KOPT-K1 (cell line): ENCODE results near the gene SLC25A26.
"Not testable (repeated sequence)": the region's sequence is repeated elsewhere in the genome, so short reads cannot be mapped to it uniquely, and the experiment has no call there.

Experiments used
- H3K27ac ChIP-seq: fragments of 200-600 bp; sonication (generic); 2 replicates; pipeline ENCODE4 v1.5.1; 2016; ENCODE audit warnings: antibody characterized with exemption, mild to moderate bottlenecking, low read depth, low read length; ENCODE audit not compliant: poor library complexity, severe bottlenecking
- H3K36me3 ChIP-seq: fragments of 200-600 bp; sonication (generic); 2 replicates; pipeline ENCODE4 v1.5.1; 2017; ENCODE audit warnings: antibody characterized with exemption, mild to moderate bottlenecking, low read length, moderate library complexity; ENCODE audit not compliant: insufficient read depth
- H3K9me3 ChIP-seq: fragments of 200-600 bp; sonication (generic); 2 replicates; pipeline ENCODE4 v1.5.1; 2017; ENCODE audit warnings: antibody characterized with exemption, low read length, mild to moderate bottlenecking; ENCODE audit not compliant: insufficient read depth, poor library complexity, severe bottlenecking

The SLC25A26 gene

DNA sequence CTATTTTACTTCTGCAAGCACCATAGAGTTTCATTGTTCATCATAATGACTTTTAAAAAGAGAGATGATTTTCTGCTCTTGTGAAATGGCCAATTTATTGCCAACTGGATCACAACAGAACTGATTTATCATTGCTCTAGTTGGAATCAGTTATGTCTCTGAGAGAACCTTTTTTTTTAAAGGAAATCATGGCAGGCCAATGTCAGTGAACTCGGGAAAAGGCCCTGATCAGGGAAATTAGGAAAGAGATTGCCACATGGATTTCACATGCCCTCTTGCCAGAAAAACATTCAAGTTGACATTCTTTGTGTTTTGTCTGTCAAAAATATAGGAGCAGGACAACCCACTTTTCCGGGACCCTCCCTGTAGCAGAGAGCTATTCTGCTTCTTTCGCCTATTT, 12.6 kb upstream of the SLC25A26 start:
- H3K27ac ChIP-seq: no peak overlapping the region
- no peaks in the 10 kb centered on the region for H3K36me3 ChIP-seq
- no peaks in the 10 kb centered on the region for H3K9me3 ChIP-seq

DNA sequence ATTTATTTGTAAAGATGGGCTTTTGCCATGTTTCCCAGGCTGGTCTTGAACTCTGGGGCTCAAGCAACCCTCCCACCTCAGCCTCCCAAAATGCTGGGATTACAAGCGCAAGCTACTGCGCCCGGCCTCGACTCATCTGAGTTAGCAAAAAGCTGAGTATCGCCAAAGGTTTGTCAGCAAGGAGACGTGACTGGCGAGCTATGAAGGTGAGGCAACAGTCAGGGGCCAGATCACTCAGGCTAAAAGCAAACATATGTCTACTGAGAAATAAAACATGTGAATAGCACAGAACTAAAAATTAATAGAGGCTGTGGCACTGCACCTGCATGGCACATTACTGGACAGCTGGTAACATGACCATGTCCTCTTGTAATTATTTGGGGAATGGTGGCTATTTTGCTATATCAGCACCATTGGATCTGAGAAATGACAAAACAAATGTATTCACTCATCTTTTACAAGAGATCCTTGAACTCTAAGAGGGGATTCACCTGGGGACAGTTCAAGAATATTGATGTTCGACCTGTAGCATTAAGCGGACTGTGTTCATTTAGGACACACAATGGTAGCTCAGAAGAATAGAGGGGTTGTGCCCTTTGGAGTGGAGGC, 10.0 kb upstream of the SLC25A26 start:
- Histone ChIP-seq H3K9me3 (peaks cover 5% of the 10 kb centered on the region), H3K27ac (no peak overlapping the region), H3K36me3 (no peaks in the 10 kb centered on the region)

DNA sequence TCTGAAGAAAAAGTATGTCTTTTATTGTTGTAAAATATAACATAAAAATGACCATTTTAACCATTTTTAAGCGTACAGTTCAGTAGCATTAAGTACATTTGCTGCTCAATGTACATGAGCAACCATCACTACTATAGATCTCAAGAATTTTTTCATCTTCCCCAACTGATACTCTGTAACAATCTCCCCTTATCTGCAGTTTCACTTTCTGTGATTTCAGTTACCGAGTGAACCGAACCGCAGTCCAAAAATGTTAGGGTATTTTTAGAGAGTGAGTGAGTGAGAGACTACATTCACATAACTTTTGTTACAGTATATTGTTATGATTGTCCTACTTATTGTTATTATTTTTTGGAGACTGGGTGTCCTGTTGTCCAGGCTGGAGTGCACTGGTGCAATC, 9.0 kb upstream of the SLC25A26 start:
- H3K36me3 ChIP-seq: no peaks in the 10 kb centered on the region
- H3K27ac ChIP-seq: no peak overlapping the region

DNA sequence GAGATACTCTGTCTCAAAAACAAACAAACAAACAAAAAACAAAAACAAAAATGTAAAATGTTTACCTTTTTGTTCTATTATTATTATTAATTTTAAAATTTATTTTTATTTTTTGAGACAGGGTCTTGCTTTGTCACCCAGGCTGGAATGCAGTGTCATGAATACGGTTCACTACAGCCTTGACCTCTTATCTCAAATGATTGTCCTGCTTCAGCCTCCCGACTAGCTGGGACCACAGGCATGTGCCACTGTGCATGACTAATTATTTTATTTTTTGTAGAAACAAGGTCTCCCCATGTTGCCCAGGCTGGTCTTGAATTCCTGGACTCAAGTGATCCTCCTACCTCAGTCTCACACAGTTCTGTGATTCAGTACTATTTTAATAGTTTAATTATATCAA, 5.7 kb upstream of the SLC25A26 start:
- Histone ChIP-seq H3K36me3 (no peaks in the 10 kb centered on the region), H3K27ac (no peak overlapping the region), H3K9me3 (peaks cover 5% of the 10 kb centered on the region)

More for the DNA sequence above, 9.0 kb upstream of the SLC25A26 start:
- H3K9me3 ChIP-seq: peaks cover 5% of the 10 kb centered on the region

DNA sequence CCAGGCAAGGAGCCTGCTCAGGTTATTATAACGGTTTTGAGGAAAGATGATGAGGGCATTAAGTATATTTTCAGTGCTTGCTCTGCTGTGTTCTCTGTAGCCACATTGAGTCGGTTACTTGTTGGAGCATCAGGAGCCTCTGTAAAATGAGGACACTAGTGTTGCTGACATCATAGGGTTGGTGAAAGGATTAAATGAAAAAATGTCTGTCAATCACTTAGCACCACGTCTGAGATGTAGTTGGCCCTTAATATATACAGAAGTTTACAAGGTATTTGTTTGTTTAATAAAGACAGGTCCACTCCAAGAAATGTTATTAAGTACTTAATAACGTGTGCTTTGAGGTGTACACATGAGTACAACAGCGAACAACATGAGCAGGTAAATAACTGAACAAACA, 735 bp upstream of the SLC25A26 start:
- no peaks in the 10 kb centered on the region for H3K36me3 ChIP-seq
- H3K9me3 ChIP-seq: no peaks in the 10 kb centered on the region
- H3K27ac ChIP-seq: no peak overlapping the region

DNA sequence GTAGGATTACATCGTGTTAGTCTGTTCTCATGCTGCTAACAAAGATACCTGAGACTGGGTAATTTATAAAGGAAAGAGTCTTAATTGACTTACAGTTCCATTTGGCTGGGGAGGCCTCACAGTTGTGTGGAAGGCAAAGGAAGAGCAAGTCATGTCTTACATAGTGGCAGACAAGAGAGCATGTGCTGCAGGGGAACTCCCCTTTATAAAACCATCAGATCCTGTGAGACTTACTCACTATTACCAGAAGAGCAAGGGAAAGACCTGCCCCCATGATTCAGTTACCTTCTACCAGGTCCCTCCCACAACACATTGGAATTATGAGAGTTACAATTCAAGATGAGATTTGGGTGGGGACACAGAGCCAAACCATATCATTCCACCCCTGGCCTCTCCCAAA, 3.4 kb downstream of the SLC25A26 start:
- no peaks in the 10 kb centered on the region for H3K9me3 ChIP-seq
- H3K27ac ChIP-seq: no peak overlapping the region
- H3K36me3 ChIP-seq: no peaks in the 10 kb centered on the region

DNA sequence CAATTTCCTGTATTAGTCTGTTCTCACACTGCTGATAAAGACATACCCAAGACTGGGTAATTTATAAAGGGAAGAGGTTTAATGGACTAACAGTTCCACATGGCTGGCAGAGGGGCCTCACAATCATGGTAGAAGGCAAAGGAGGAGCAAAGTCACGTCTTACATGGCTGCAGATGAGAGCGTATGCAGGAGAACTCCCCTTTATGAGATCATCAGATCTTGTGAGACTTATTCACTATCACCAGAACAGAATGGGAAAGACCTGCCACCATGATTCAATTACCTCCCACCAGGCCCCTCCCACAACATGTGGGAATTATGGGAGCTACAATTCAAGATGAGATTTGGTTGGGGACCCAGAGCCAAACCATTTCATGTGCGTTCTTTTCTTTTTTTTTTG, 5.3 kb downstream of the SLC25A26 start:
- H3K9me3 ChIP-seq, H3K27ac ChIP-seq, H3K36me3 ChIP-seq: not testable (repeated sequence)

DNA sequence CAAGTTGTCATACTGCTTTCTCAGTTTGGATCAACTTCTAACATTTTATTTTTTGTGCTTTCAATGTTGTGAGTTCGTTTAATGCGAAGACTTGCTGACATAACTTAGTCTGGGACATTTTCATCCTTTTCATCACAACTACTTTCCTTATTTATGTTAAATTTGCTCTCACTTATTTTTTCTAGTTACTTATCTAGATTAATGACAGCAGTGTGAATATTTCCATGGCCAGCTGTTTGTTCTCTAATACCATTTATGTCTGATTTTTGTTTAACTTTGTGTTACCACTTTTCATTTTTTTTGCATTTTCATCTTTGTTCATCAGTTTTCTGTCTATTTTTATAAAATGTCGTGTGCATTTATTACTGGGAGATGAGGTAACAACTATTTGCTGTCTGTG, 6.2 kb downstream of the SLC25A26 start:
- Histone ChIP-seq H3K36me3 (no peaks in the 10 kb centered on the region), H3K27ac (no peak overlapping the region), H3K9me3 (no peaks in the 10 kb centered on the region)

DNA sequence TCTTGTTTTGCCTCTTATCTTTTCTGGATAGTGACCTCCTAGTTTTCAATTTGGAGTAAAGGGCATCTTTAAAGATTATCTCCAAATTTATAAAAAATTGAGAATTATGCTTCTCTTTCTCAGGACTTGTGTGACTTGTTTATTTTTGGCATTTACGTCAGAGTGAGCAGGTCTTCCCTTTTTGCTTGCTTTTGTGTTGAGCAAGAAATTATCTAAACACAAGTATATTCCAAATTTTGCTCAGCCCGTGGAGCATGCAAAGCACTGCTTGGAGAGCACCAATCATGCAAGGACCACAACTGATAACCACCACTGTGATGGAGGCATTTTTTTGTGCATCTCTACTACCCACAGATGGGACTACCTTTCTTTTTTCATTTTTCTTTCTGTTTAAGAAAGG, 7.1 kb downstream of the SLC25A26 start:
- Histone ChIP-seq H3K9me3 (no peaks in the 10 kb centered on the region), H3K27ac (no peak overlapping the region), H3K36me3 (no peaks in the 10 kb centered on the region)

DNA sequence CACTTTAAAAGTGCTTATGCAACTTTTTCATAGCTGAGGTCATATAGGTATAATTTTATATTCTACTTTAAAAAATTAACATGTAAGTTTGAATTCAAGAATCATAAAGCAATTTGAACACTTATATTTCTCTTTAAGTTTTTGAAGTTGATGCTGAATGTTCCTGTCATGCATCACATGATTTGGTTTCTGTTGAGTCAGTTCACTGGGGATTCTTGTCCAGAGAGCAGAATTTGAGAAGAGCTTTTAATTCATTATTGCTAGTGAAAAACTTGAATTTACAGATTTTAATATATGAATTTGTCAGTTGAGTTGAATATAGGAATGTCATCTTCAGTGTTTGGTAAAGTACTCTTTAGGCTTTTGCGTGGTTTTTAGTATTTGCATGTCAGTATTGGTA, 7.9 kb downstream of the SLC25A26 start:
- no peaks in the 10 kb centered on the region for H3K9me3 ChIP-seq

DNA sequence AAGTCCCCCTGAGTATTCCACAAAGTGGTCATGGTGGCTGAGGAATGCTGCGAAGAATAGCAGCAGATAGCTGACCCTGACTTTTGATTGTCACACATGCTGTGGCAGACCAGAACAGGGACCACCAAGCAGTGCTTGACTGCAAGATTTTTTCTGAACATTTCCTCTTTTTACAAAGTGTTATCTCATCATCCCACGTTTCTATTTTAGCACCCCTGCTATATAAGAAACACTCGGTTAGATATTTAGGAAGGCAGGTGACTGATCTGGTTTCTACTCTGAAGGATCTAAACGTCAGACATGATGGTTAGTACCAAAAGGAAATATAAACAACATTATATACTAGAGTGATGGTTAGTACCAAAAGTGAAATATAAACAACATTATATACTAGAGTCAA, 9.1 kb downstream of the SLC25A26 start:
- Histone ChIP-seq H3K27ac (no peak overlapping the region), H3K36me3 (no peaks in the 10 kb centered on the region), H3K9me3 (no peaks in the 10 kb centered on the region)

More for the DNA sequence above, 7.9 kb downstream of the SLC25A26 start:
- Histone ChIP-seq H3K36me3 (no peaks in the 10 kb centered on the region), H3K27ac (no peak overlapping the region)

DNA sequence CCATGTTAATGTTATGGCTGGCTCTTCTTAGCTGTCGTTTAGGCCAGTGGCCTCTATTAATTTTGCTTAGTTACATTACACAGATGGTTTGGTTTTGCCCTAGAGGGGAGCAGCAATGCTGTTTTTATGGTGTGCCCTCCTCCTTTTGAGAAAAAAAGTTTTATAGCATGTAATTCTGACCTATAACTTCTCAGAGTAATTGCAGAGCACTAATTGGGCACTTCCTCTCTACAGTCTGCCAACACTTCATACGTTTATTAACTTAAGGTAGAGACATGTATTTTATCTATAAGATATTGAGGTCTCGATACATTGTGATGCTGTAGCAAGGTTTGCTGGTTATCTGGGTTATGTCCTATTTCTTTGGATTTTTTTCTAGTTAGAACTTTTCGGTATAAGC, 12.2 kb downstream of the SLC25A26 start:
- no peaks in the 10 kb centered on the region for H3K9me3 ChIP-seq
- H3K27ac ChIP-seq: no peak overlapping the region
- H3K36me3 ChIP-seq: no peaks in the 10 kb centered on the region

DNA sequence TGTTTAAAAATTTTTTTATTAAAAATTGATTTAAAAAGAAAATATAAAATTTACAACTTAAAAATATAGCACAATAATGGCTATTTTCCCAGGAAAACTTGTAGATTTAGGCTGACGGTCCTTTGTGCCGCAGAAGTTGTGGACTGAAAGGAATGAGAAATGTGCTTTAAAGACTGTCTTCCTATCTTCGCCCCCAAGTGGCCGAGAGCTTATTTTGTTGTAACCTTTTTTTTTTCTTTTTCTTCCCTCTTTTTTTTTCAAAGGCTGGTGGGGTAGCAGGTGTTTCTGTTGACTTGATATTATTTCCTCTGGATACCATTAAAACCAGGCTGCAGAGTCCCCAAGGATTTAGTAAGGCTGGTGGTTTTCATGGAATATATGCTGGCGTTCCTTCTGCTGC, 15.5 kb downstream of the SLC25A26 start:
- Histone ChIP-seq H3K36me3 (peaks cover 17% of the 10 kb centered on the region; the same call in 1 of the 2 replicates), H3K9me3 (peaks cover 21% of the 10 kb centered on the region), H3K27ac (no peak overlapping the region)

DNA sequence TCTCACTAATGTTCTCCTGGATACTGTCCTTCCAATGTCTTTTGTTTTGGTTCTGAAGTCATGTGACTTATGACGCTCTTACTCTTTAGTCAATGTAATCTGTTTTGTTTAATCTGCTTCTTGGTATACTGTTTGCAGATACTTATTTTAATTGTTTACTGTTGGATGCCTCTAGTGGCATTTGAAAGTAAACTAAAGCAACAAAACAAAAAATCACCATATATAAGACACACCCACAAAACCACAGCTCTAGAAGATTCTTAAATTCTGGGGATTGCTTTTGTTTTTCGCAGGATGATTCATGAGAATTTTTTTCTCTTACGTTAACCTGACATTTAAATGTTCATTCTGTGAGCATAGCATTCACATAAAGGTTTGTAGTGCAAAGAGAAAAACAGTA, 16.8 kb downstream of the SLC25A26 start:
- Histone ChIP-seq H3K9me3 (peaks cover 21% of the 10 kb centered on the region), H3K27ac (no peak overlapping the region)

DNA sequence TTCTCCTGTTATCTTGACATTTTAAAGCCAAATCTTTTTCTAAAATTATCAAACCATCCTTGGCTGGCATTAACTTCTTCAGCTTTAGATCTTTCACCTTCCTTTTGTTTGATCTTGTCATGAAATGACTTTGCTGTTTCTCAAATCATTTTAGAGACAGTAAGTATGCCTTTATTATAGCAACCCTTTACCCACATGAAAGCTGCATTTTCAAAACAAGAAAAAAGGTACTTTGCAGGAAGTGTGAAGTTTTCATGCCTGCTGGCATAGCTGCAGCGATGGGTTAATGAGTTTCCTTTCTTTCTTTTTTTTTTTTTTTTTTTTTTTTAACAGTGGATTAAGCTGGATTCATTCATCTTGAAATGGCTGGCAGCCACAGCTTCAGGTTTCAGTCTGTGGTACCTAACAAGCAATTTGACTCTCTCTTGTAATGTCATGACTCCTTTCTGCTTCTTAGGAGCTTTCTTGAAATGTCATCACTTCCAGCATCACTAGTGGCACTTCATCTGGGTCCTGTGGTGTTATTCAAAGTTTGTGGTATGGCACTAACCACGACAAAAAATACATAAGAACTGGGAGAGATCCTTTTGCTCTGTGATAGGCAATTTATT, 18.8 kb downstream of the SLC25A26 start:
- Histone ChIP-seq H3K9me3 (peaks cover 21% of the 10 kb centered on the region), H3K27ac (no peak overlapping the region), H3K36me3 (peaks cover 29% of the 10 kb centered on the region; the same call in 1 of the 2 replicates)

More for the DNA sequence above, 16.8 kb downstream of the SLC25A26 start:
- peaks cover 17% of the 10 kb centered on the region; the same call in 1 of the 2 replicates for H3K36me3 ChIP-seq

DNA sequence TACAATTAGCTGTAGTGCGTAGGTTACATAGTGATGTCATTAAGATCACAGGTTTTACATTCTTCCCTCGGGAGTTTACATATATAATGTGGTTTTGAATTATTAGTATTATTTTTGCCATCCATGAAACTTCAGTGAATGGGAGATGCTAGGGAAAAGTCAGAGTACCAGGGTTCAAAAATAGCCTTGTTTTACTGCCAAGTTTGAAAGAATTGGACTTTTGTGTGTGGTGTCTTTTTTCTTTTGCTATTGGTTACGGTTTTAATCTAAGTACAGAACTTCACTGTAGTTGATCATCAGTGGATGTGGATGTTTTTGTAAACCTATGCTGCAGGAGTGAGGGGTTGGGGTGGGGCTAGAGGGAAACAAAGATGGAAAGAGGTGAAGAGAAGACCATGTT, 20.7 kb downstream of the SLC25A26 start:
- no peak overlapping the region for H3K27ac ChIP-seq
- H3K9me3 ChIP-seq: peaks cover 21% of the 10 kb centered on the region
- peaks cover 36% of the 10 kb centered on the region; the same call in 1 of the 2 replicates for H3K36me3 ChIP-seq
